GM21723 (cell line): ENCODE results near the gene FOXS1.

Source experiments
- ATAC-seq: cut with Tn5 transposase; IDR thresholded peaks from one replicate; pipeline ENCODE4 v1.9.1; 2021; ENCODE audit warnings: mild to moderate bottlenecking, moderate library complexity; ENCODE audit not compliant: unreplicated experiment

The FOXS1 gene

GRCh38 chr20:31801508-31801907 is 43.9 kb downstream of the FOXS1 start:
- ATAC-seq, result no peak

- no peak for ATAC-seq
These were observed 48.0 kb downstream of the FOXS1 start for GRCh38 chr20:31797364-31797763.
